Measurements from ENCODE around the gene RBM33.
A peak's percentile ranks its signal among the peaks of the same experiment; 100 is the strongest.
"Not testable (repeated sequence)": the region's sequence is repeated elsewhere in the genome, so short reads cannot be mapped to it uniquely, and the experiment has no call there.

RBM33 gene, protein sequence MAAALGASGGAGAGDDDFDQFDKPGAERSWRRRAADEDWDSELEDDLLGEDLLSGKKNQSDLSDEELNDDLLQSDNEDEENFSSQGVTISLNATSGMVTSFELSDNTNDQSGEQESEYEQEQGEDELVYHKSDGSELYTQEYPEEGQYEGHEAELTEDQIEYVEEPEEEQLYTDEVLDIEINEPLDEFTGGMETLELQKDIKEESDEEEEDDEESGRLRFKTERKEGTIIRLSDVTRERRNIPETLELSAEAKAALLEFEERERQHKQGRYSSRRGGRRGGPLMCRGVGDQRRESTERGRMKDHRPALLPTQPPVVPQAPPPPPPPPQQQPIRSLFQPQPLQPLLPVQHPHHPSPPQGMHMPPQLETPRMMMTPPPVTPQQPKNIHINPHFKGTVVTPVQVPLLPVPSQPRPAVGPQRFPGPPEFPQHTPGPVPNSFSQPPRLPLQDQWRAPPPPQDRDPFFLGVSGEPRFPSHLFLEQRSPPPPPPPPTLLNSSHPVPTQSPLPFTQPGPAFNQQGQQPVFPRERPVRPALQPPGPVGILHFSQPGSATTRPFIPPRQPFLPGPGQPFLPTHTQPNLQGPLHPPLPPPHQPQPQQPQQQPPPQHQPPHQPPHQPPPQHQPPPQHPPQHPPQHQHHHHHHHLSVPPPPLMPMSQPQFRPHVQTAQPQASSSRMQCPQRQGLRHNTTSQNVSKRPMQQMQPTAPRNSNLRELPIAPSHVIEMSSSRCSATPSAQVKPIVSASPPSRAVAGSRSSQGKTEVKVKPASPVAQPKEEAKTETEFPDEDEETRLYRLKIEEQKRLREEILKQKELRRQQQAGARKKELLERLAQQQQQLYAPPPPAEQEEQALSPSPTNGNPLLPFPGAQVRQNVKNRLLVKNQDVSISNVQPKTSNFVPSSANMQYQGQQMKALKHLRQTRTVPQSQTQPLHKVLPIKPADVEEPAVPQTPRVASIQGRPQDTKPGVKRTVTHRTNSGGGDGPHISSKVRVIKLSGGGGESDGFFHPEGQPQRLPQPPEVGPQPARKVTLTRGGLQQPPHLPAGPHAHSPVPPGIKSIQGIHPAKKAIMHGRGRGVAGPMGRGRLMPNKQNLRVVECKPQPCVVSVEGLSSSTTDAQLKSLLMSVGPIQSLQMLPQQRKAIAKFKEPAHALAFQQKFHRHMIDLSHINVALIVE

GRCh38 chr7:155644178-155644970 lies at the start of gene RBM33:
Gene RBM33 (plus strand): TSS chr7:155644661. CDS start chr7:155644877, 216 bp downstream.
- peak; percentile 84 for DNase-seq

GRCh38 chr7:155594961-155595366 lies 49.5 kb upstream of the RBM33 start:
- no peak for DNase-seq

- no peak for DNase-seq
These were observed 46.7 kb upstream of the RBM33 start for GRCh38 chr7:155597753-155598140.

GRCh38 chr7:155598810-155599210 lies 45.7 kb upstream of the RBM33 start:
- peak; percentile 98 for DNase-seq

GRCh38 chr7:155602156-155602555 lies 42.3 kb upstream of the RBM33 start:
- DNase-seq, result no peak

GRCh38 chr7:155602750-155603149 lies 41.7 kb upstream of the RBM33 start:
- no peak for DNase-seq

DNA sequence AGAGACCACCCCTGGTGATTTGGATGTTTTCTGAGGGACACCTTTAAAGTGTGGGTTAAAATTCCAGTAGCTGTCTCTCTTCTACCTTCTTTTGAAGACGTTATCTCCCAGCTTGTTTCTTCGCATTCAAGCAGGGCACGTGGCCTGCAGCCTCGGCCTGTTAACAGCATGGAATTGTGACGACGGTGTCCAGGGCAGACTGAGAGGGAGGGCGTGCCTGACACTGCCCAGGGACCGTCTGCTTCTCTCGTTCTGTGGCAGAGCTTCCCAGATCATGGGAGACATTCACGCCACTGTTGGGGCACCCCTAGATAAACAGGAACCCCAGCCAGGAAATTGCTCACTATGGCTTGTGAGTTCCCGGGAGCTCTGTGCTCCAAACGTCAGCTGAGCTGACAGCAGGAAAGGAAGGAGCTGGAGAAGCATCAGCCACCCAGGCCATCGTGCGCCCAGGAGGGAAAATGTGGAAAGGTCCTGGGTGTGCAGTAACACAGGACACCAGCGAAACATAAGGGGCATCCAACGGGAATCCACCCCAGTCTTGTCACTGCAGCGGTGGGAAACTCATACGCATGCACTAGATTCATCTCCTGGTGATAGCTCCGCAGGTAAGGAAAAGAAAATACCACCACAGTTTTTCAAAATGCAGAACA lies 41.1 kb upstream of the RBM33 start:
- no peak for DNase-seq

DNA sequence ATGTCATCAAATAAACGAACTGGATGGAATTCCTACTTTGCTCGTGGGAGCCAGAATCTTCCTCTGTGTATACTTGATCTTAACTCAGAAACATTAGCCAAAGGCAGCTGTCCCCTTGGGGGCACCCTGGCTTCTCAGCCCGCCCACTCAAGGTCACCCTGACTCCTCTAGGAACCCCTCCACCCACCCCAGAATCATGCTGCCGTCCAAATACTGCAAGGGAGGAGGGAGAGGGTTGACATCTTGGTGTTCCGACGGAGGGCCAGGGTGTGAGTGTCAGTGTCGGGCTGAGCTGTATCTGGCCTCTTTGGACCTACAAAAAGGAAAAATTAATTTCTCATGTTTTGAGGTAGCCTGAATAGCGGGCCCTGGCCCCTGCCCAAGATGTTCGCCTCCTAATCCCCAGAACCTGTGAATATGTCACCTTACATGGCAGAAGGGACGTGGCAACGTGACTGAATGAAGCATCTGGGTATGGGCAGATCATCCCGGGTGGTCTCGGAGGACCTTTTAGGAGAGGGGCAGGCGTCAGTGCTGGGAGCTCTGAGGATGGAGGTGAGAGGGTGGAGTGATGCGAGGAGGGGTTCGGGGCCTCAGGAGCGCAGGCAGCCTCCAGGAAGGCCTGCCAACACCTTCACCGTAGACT lies 40.5 kb upstream of the RBM33 start:
- DNase-seq, result no peak

DNA sequence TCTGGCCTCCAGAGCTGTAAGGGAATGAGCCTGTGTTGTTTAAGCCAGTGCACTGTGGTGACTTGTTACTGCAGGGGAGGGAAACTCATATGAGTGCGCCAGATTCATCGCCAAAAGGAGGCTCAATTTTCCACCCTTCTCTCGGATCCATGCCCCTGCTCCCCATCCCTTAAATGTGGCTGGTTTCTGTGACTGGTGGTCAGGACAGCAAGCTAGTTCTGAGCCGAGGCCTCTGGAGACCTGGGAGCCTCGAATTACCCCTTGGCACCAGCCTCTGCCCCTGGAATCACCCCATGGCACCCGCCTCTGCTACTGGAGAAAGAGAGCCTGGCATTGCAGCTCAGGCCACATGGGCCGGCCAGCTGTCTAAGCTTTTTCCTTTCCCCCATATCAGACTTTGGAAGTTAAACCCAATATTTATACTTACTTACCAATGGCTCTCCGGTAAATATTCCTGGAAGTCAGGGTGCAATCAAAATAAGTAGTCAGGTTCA lies 39.9 kb upstream of the RBM33 start:
- DNase-seq, result no peak

DNA sequence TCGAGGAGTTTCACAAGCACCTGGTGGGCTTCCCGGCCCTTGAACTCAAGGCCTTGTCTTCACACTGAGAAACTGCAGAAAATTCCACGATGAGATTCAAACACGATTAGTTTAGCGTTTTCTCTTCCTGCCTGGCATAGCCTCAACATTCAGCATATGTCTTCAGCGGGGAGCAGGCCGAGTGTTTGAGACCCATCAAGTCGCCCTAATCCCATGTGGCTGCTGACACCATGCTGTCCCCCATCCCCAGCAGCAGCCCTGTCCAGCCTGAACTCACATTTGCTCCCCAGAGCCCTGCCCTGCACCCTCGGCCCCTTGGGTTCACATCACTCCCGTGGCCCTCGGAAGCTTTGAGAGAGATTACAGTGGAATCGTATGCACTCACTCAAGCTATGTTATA lies 35.3 kb upstream of the RBM33 start:
- DNase-seq, result no peak

DNA sequence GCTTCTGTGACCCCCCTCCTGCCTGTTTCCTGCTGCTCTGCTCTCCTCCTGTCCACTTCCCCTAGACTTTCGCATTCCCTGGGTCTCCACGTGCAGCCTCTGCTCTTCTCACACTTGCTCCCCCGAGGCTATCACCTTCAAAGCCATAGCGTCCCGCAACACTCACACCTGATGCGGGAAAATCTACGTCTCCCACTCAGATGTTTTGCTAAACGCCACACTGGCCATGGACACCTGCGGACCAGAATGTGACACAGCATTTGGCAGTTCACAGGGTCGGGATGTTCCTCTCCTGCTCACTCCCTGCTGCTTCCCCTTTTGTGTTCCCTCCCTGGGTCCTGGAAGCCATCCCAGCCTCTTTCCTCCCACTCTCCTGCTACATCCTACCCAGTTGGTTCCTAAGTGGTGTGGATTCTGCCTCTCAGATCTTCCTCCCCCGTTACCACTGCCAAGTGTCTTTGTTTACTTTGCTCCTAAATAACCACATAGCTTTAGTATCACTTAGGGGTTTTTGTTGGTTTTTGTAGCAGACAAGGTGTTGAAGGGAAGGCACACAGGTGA lies 33.7 kb upstream of the RBM33 start:
- no peak for DNase-seq

- DNase-seq, result no peak
These were observed 32.5 kb upstream of the RBM33 start for GRCh38 chr7:155611808-155612447.

DNA sequence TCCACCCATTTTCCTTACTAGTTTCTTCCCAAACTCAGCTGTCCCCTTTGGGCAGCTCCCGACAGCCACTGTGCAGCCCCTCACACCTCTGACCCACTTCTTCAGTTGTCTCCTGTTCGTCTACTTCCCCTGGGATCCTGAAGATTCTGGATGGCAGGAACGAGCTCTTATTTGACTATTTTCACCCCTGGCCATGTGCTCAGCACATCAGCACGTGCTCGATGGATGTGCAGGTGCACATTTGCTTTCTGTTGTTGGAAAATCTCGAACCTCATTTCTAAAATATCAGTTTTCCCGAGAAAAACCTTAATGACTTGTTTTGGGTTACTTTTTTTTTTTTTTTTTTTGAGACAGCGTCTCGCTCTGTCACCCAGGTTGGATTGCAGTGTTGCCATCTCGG lies 31.8 kb upstream of the RBM33 start:
- no peak for DNase-seq

GRCh38 chr7:155615085-155615484 lies 29.4 kb upstream of the RBM33 start:
- not testable (repeated sequence) for DNase-seq

DNA sequence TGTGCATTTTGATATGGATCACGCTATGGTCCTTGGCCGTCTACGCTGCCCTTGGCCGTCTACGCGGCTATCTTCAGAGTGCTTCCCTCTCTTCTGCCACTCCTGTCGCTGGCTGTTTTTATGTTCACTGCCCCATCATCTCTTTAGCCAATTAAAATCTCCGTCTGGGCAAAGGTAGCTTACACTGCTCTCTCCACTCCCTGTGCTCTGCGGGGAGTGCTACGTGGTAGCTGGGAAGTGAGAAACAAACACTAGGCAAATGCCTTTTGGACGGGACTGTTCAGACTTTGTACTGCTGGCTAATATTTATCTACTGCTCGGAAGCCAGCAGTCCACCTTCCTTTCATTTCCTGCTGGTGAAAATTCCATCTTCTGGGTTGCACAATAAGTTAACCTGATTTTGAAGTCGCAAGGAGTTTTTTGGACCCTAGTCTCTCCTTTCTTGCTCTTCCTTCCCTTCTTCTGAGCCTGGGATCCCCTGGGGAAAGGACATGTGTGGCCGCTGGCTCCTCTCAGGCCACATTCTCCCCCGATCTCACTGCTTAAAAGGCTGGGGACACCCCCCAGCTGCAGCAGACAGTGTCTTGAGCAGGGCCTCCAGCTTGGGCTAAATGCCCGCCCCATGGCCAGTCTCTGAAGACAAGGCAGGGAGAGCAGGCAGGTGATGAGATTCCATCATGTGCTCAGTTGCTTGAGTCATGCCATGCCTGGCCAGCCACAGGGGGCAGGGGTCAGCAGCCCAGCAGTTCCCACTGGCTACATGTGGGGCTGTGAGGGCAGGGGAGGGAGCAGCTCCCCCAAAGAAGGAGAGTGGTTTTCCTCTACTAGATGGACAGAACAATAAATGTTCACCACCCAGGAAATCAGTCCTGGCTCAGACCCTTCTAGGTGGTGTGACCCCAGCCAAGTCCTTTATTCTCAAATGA lies 25.5 kb upstream of the RBM33 start:
- DNase-seq, result no peak

DNA sequence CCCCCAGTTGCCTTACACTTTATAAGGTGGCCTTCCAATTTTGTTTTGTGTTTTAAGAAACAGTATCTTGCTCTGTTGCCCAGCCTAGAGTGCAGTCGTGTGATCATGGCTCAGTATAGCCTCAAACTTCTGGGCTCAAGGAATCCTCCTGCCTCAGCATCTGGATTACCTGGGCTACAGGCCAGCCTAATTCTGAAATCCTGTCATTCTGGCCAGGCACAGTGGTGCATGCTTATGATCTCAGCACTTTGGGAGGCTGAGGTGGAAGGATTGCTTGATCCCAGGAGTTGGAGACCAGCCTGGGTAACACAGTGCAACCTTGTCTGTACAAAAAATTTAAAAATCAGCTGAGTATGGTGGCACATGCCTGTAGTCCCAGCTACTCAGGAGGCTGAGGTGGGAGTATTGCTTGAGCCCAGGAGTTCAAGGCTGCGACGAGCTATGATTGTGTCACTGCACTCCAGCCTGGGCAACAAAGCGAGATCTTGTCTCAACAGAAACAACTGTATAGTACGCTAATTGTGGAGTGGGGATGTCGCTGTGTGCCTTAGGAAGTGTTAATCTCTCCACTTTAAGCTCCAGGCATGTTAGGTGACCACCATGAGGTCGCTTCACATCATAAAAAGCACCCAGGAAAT lies 24.7 kb upstream of the RBM33 start:
- DNase-seq, result no peak

DNA sequence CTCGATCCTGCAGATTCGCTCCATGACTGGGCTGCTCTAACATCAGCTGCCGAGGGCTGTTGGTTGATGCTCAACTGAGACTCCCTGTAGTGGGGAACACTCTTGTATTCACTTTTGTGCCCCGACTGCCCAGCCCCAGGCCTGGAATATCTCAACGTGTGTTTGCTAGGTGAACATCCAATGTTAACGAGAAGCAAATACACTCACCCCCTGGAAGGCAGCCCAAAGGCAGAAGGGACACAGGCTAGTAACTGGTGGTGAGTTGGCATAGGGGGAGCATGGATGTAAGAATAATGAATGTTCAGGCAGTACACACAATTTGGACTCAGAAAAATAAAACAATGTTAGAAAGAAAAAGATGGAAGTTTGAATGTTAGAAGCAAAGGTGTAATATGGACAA lies 24.0 kb upstream of the RBM33 start:
- DNase-seq, result no peak

- no peak for DNase-seq
These were observed 23.0 kb upstream of the RBM33 start for GRCh38 chr7:155621418-155621980.
